Measurements from ENCODE around the gene GALNT2.

Gene GALNT2

GRCh38 chr1:230264342-230264741 lies 197.3 kb downstream of the GALNT2 start:
- Histone ChIP-seq H3K27me3 (replicated peaks; ENCODE audit: insufficient read depth, low read length) (no peaks in the 10 kb centered on the region), H3K4me3 (ENCODE audit: low read length) (no peak overlapping the region), H3K9me2 (replicated peaks; ENCODE audit: insufficient read depth, low read length) (no peaks in the 10 kb centered on the region), H4K20me1 (ENCODE audit: insufficient read depth, low read length) (no peaks in the 10 kb centered on the region), H3K4me2 (ENCODE audit: low read depth, low read length) (no peak overlapping the region), H3F3A (ENCODE audit: insufficient read depth, low read length) (no peaks in the 10 kb centered on the region), H3K4me1 (ENCODE audit: low read length) (no peaks in the 10 kb centered on the region), H3K27ac (ENCODE audit: low read length) (no peak overlapping the region), H3K79me2 (ENCODE audit: low read length) (no peaks in the 10 kb centered on the region), H2AFZ (ENCODE audit: low read length) (no peak overlapping the region), H3K36me3 (replicated peaks; ENCODE audit: insufficient read depth, low read length) (no peaks in the 10 kb centered on the region), H3K9me3 (replicated peaks; ENCODE audit: insufficient read depth, low read length) (no peaks in the 10 kb centered on the region), H3K9ac (ENCODE audit: low read length) (no peak overlapping the region)
- no peak for TF ChIP-seq EZH2phosphoT487 (IDR thresholded peaks at IDR 0.05; ENCODE audit: low read length)
- TF ChIP-seq EZH2 (optimal IDR thresholded peaks at IDR 0.05; ENCODE audit: low read depth, low read length) = no peak
- TF ChIP-seq CTCF (IDR thresholded peaks at IDR 0.05; ENCODE audit: low read length) = no peak
- DNase-seq = no peak

DNA sequence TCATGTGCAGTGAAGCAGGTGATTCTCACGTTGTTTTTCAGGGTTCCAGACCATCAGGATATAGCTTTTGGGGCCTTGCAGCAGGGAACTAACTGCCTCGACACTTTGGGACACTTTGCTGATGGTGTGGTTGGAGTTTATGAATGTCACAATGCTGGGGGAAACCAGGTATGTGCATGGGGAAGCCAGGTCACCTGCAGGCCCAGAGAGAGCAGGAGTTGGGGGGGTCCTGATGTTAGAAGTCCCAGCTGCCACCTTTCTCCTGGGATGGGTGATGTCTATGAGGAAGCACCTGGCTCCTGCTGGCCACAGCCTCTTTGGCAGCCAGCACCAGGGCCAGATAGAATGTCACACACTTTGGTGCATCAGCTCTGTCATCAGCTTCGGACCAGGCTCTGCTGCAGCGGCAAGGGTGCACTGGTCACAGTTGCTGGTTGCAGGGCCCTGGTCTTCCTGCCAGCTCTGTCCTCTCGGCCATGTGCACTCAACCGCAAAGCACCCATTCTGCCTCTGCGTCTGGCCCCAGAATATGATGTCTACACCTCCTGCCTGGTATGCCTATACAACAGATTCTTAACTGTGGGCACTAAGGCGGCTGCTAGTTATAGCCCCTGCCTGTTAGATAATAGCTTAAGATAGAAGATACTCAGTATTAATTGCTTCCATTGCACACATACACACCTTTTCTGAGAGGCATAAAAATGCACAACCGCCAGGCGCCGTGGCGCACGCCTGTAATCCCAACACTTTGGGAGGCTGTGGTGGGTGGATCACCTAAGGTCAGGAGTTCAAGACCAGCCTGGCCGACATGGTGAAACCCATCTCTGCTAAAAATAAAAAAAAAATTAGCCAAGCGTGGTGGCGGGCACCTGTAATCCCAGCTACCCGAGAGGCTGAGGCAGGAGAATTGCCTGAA lies 198.4 kb downstream of the GALNT2 start:
- Histone ChIP-seq H3K79me2 (ENCODE audit: low read length) (no peaks in the 10 kb centered on the region), H3K36me3 (replicated peaks; ENCODE audit: insufficient read depth, low read length) (no peaks in the 10 kb centered on the region)

GRCh38 chr1:230266456-230266855 lies 199.4 kb downstream of the GALNT2 start:
- no peak overlapping the region for H3K9ac ChIP-seq (ENCODE audit: low read length)
- H3K27ac ChIP-seq (ENCODE audit: low read length) = no peak overlapping the region
- no peak overlapping the region for H3K4me3 ChIP-seq (ENCODE audit: low read length)
- no peaks in the 10 kb centered on the region for H3K4me1 ChIP-seq (ENCODE audit: low read length)
- no peaks in the 10 kb centered on the region for H3K9me3 ChIP-seq (replicated peaks; ENCODE audit: insufficient read depth, low read length)
- H3K36me3 ChIP-seq (replicated peaks; ENCODE audit: insufficient read depth, low read length) = no peaks in the 10 kb centered on the region
- no peak overlapping the region for H2AFZ ChIP-seq (ENCODE audit: low read length)
- H3F3A ChIP-seq (ENCODE audit: insufficient read depth, low read length) = no peaks in the 10 kb centered on the region
- H3K9me2 ChIP-seq (replicated peaks; ENCODE audit: insufficient read depth, low read length) = no peaks in the 10 kb centered on the region
- H3K4me2 ChIP-seq (ENCODE audit: low read depth, low read length) = no peak overlapping the region
- no peaks in the 10 kb centered on the region for H3K79me2 ChIP-seq (ENCODE audit: low read length)
- no peak for TF ChIP-seq CTCF (IDR thresholded peaks at IDR 0.05; ENCODE audit: low read length)
- TF ChIP-seq EZH2phosphoT487 (IDR thresholded peaks at IDR 0.05; ENCODE audit: low read length) = no peak
- no peak for TF ChIP-seq EZH2 (optimal IDR thresholded peaks at IDR 0.05; ENCODE audit: low read depth, low read length)
- no peaks in the 10 kb centered on the region for H4K20me1 ChIP-seq (ENCODE audit: insufficient read depth, low read length)
- no peak for DNase-seq
- no peaks in the 10 kb centered on the region for H3K27me3 ChIP-seq (replicated peaks; ENCODE audit: insufficient read depth, low read length)

More for the DNA sequence above, 198.4 kb downstream of the GALNT2 start:
- no peak overlapping the region for H3K4me3 ChIP-seq (ENCODE audit: low read length)
- DNase-seq = no peak
- no peaks in the 10 kb centered on the region for H3K27me3 ChIP-seq (replicated peaks; ENCODE audit: insufficient read depth, low read length)
- H3F3A ChIP-seq (ENCODE audit: insufficient read depth, low read length) = no peaks in the 10 kb centered on the region
- TF ChIP-seq EZH2 (optimal IDR thresholded peaks at IDR 0.05; ENCODE audit: low read depth, low read length) (no peak), CTCF (IDR thresholded peaks at IDR 0.05; ENCODE audit: low read length) (no peak), EZH2phosphoT487 (IDR thresholded peaks at IDR 0.05; ENCODE audit: low read length) (no peak)
- no peaks in the 10 kb centered on the region for H3K9me2 ChIP-seq (replicated peaks; ENCODE audit: insufficient read depth, low read length)
- H3K9me3 ChIP-seq (replicated peaks; ENCODE audit: insufficient read depth, low read length) = no peaks in the 10 kb centered on the region
- no peak overlapping the region for H2AFZ ChIP-seq (ENCODE audit: low read length)
- no peaks in the 10 kb centered on the region for H4K20me1 ChIP-seq (ENCODE audit: insufficient read depth, low read length)
- H3K27ac ChIP-seq (ENCODE audit: low read length) = no peak overlapping the region
- no peak overlapping the region for H3K9ac ChIP-seq (ENCODE audit: low read length)
- H3K4me2 ChIP-seq (ENCODE audit: low read depth, low read length) = no peak overlapping the region
- H3K4me1 ChIP-seq (ENCODE audit: low read length) = no peaks in the 10 kb centered on the region

Data from MM.1S (cell line).